Stimulated activated CD4-positive, alpha-beta T cell treated with anti-CD3 and anti-CD28 coated beads, TNF-alpha, amount 100 ng/mL, for 4 hours (primary cell): Measurements from ENCODE around the gene ZG16B.
A peak's percentile ranks its signal among the peaks of the same experiment; 100 is the strongest.

Experiments used
- DNase-seq, 3 experiments: peaks; one replicate each; pipeline ENCODE4 v3.0.0-alpha.2; 2020; ENCODE audit warnings: low read depth in 3 of 3

Gene ZG16B

GRCh38 chr16:2867987-2868789 is 38.1 kb downstream of the ZG16B start:
- DNase-seq, result peak; percentile 82 to 94 (median 84)

- no peak for DNase-seq
These were observed 41.8 kb downstream of the ZG16B start for GRCh38 chr16:2871926-2872325.

GRCh38 chr16:2874032-2874911 is 44.2 kb downstream of the ZG16B start:
- no peak for DNase-seq

- DNase-seq, result peak; percentile 28 to 45 (median 44)
These were observed 44.8 kb downstream of the ZG16B start for GRCh38 chr16:2874912-2875362.

- DNase-seq, result no peak
These were observed 49.9 kb downstream of the ZG16B start for GRCh38 chr16:2879854-2880508.
